Brain microvascular endothelial cell (primary cell): ENCODE data around the gene ATP8A2.

Experiments used
- DNase-seq: peaks from one replicate; pipeline ENCODE4 v3.0.0-alpha.2; 2020
- H3K27ac ChIP-seq: fragments of 250-450 bp; sonication (Bioruptor Pico); 2 replicates; pipeline ENCODE4 v1.5.1; 2020; ENCODE audit warnings: mild to moderate bottlenecking, moderate library complexity
- H3K27me3 ChIP-seq: fragments of 250-450 bp; sonication (Bioruptor Pico); replicated peaks from 2 replicates; pipeline ENCODE4 v1.5.1; 2020; ENCODE audit warnings: mild to moderate bottlenecking
- H3K36me3 ChIP-seq: fragments of 250-450 bp; sonication (Bioruptor Pico); replicated peaks from 2 replicates; pipeline ENCODE4 v1.5.1; 2020; ENCODE audit warnings: mild to moderate bottlenecking
- H3K4me3 ChIP-seq: 2 replicates; pipeline ENCODE4 v1.5.1; 2011; ENCODE audit warnings: low read depth, mild to moderate bottlenecking, control low read depth, low read length, moderate library complexity
- in situ Hi-C: cut with HindIII; loops from 2 replicates; pipeline ENCODE4 v1.10.0; 2017; ENCODE audit warnings: low sequenced_read_pairs, low pct_ligation_motif_present
- TF ChIP-seq, protein P1 (sequence below): IDR thresholded peaks from 2 replicates; pipeline ENCODE4 v1.5.1; 2011; ENCODE audit warnings: low read depth, mild to moderate bottlenecking, moderate library complexity, low read length, control low read depth, inconsistent platforms; ENCODE audit errors: missing control alignments

Gene ATP8A2

DNA sequence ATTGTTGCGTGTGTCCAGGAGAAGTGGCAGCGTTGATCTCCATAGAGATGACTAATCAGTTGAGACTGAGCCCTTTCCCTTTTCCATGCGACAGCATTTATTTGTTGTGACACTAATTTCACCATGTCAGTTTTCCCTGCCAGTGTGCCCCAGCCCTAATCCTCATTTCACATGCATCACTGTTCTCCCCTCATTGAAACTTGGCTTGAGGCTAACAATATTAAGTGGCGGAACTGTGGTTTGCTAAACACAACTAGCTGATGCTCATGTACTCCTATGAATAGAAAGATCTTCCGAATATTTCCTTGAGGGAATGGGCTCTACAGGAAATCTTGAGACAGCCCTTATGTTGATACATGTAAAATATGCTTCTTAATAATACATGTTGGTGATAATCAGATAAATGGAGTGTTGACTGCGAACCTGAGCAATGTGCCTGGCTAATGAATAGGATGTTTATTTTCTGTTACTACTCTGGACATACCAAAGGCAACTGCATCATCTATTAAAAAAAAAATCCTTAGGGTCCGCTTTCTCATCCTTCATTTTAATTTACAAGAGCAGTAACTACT, 258.6 kb downstream of the ATP8A2 start:
- no peak for DNase-seq
- in situ Hi-C loops: no loop called here

DNA sequence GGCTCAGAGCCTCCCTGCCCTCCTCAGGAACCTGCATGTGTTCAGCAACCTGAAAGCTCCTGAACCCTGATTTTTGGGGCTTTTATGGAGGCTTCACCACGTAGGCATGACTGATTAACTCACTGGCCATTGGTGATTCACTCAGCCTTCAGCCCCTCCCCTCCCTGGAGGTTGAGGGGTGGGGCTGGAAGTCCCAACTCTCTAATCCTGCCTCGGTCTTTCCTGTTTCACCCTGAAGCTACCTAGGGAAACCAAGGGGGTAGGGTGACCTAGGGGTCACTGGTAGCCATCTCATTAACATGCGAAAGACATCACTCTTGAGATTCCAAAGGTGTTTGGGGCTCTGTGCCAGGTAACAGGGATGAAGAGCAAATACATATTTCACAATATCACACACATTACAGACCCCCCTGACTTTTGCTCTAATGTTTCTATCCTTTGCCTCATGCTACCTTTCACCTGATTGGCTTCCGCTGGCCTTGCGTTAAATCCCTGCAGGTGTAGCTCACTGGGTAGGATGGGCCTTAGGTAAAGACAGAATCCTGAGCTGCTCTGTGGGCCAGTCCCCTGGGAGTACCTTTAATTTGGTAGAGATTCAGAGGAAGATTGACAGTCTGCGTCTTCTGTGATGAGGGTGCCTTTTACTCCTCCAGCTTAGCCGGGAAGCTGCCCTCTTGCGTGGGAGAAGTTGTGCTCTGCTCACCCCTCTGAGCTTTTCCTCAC, 260.6 kb downstream of the ATP8A2 start:
- no peak for DNase-seq
- Histone ChIP-seq H3K36me3 (no peaks in the 10 kb centered on the region), H3K4me3 (no peak overlapping the region), H3K27me3 (no peaks in the 10 kb centered on the region), H3K27ac (no peak overlapping the region)
- TF ChIP-seq, protein P1, sequence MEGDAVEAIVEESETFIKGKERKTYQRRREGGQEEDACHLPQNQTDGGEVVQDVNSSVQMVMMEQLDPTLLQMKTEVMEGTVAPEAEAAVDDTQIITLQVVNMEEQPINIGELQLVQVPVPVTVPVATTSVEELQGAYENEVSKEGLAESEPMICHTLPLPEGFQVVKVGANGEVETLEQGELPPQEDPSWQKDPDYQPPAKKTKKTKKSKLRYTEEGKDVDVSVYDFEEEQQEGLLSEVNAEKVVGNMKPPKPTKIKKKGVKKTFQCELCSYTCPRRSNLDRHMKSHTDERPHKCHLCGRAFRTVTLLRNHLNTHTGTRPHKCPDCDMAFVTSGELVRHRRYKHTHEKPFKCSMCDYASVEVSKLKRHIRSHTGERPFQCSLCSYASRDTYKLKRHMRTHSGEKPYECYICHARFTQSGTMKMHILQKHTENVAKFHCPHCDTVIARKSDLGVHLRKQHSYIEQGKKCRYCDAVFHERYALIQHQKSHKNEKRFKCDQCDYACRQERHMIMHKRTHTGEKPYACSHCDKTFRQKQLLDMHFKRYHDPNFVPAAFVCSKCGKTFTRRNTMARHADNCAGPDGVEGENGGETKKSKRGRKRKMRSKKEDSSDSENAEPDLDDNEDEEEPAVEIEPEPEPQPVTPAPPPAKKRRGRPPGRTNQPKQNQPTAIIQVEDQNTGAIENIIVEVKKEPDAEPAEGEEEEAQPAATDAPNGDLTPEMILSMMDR: no peak
- in situ Hi-C loops: no loop called here

More for the DNA sequence above, 258.6 kb downstream of the ATP8A2 start:
- Histone ChIP-seq H3K36me3 (no peaks in the 10 kb centered on the region), H3K4me3 (no peak overlapping the region), H3K27me3 (no peaks in the 10 kb centered on the region), H3K27ac (no peak overlapping the region)
- TF ChIP-seq, protein P1: no peak

DNA sequence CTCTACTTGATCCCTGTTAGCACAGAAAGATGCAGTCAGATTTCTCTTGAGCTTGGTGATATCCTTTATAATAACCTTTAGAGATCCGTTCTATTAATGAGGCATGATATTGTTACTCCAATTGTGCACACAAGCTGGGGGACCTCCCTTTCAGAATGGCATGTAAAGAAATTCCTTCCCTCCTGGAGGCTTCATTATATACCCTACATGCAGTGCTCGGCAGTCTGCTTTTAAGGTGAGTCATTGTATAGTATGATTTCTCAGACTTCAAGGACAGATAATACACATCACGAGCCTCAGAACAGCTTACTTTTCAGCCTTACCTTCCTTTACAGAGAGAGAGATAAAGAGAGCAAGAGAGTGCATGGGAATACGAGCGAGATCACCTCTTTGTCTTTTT, 261.3 kb downstream of the ATP8A2 start:
- Histone ChIP-seq H3K4me3 (no peak overlapping the region), H3K27me3 (no peaks in the 10 kb centered on the region), H3K36me3 (no peaks in the 10 kb centered on the region), H3K27ac (no peak overlapping the region)
- in situ Hi-C loops: no loop called here
- TF ChIP-seq, protein P1: no peak
- DNase-seq: peak; percentile 18

DNA sequence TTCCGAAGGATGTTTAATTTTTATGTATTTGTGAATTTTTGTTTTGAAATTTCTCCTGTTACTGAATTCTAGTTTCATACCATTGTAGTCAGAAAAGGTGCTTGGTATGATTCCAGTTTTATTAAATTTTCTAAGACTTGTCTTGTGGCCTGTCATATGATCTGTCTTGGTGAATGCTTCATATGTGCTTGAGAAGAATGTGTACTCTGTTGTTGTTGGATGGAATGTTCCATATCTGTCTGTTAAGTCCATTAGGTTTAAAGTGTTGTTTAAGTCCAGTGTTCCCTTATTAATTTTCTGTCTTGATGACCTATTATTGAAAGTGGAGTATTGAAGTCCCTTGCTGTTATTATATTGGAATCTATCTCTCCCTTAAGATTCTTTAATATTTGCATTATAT, 273.9 kb downstream of the ATP8A2 start:
- TF ChIP-seq, protein P1: no peak
- DNase-seq: no peak
- H3K27me3 ChIP-seq: no peaks in the 10 kb centered on the region
- H3K4me3 ChIP-seq: no peak overlapping the region
- no peaks in the 10 kb centered on the region for H3K36me3 ChIP-seq
- no peak overlapping the region for H3K27ac ChIP-seq
- in situ Hi-C loops: no loop called here

DNA sequence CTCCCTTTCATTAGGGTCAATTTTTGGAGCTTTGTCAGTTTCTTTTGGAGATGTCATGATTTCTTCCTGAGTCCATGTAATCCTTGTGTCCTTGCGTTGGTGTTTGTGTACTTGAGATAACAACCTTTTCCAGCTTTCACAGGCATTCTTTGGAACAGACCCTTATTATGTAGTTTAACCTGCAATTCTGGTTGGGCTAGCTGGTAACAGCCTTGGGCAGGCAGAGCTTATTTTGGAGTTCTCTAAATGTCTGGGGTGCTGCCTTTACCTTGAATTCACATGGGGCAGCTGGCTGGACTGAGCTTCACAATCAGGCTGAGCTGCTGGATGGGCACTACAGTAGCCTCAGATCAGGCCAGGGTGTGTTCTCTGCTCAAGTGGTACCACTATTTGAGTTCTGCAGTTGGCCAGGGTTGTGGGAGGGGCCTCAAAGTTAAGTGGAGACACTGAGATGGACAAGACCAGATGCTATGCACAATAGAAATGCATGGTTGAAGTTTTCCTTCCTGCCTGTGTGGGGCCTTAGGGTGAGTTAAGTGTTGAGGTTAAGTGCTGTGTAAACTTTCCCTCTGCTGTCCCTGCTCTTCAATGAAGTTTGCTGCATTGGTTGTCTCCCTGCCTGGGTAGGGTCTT, 277.3 kb downstream of the ATP8A2 start:
- DNase-seq: no peak
- Histone ChIP-seq H3K36me3 (no peaks in the 10 kb centered on the region), H3K4me3 (no peak overlapping the region), H3K27me3 (no peaks in the 10 kb centered on the region), H3K27ac (no peak overlapping the region)
- TF ChIP-seq, protein P1: no peak
- in situ Hi-C loops: no loop called here
